HK-2 (cell line): ENCODE results near the gene NDUFAF2.
"Not testable (repeated sequence)": the region's sequence is repeated elsewhere in the genome, so short reads cannot be mapped to it uniquely, and the experiment has no call there.

Source experiments
- DNase-seq: peaks from one replicate; pipeline ENCODE4 v3.0.0-alpha.2; 2018; ENCODE audit not compliant: unreplicated experiment

The NDUFAF2 gene

GRCh38 chr5:61177716-61178115 lies 232.7 kb downstream of the NDUFAF2 start:
- no peak for DNase-seq

- no peak for DNase-seq
Observed at GRCh38 chr5:61178702-61179101, 233.7 kb downstream of the NDUFAF2 start.

DNA sequence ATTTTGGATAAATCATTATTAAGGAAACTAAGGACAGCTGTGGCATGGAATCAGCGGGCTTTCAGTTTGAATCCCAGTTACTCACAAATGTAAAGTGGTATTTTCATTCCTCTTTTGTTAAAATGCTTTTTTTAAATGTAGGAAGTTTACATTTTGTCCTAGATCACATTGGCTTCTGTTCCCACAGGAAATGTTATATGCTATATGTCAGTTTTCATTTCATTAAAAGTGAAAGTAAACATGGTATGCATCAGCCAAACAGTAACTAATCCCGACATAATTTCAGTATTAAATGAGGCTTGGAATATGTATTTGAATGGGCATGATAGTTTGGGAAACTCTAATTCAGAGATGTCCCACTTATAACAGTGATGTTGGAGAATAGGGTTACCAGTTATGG lies 235.9 kb downstream of the NDUFAF2 start:
- DNase-seq, result no peak

- DNase-seq, result no peak
Observed at GRCh38 chr5:61182449-61182848, 237.4 kb downstream of the NDUFAF2 start.

DNA sequence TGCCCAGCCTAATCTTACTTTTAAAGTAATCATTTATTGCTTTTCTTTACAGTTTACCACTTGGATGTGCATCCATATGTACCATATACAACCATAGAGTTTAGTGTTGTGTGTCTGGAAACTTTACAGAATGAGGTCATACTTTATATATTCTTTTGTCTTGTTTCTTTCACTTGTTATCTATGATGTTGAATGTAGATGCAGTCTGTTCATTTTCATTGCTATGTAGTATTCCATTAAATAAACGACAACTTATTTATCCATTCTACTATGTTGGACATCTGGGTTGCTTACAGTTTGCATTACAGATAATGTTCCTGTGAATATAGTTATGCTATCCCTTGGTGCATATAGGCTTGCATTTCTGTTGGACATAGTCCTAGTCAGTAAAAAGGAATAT lies 238.5 kb downstream of the NDUFAF2 start:
- DNase-seq, result no peak

GRCh38 chr5:61184708-61185107 lies 239.7 kb downstream of the NDUFAF2 start:
- DNase-seq, result no peak

- no peak for DNase-seq
Observed at GRCh38 chr5:61186634-61187033, 241.6 kb downstream of the NDUFAF2 start.

DNA sequence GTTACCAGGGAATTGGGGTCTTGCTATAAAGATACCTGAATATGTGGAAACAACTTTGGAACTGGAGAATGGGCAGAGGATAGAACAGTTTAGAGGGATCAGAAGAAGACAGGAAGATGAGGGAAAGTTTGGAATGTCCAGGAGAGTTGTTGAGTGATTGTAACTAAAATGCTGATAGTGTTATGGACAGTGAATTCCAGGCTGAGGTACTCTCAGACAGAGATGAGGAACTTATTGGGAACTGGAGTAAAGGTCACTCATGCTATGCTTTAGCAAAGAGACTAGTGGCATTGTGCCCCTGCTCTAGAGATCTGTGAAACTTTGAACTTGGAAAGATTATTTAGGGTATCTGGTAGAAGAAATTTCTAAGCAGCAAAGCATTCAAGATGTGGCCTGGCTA lies 242.3 kb downstream of the NDUFAF2 start:
- DNase-seq, result not testable (repeated sequence)

DNA sequence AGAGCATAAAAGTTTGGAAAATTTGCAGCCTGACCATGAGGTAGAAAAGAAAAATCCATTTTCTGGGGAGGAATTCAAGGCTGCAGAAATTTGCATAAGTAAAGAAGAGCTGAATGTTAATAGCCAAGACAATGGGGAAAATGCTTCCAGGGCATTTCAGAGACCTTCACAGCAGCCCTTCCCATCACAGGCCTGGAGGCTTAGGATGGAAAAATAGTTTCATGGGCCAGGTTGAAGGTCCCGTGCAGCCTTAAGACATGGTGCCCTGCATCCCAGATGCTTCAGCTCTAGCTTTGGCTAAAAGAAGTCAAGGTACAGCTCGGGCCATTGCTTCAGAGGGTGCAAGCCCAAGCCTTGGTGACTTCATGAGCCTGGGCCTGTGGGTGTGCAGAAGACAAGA lies 242.8 kb downstream of the NDUFAF2 start:
- DNase-seq, result not testable (repeated sequence)

- DNase-seq, result no peak
Observed at GRCh38 chr5:61198606-61199005, 253.6 kb downstream of the NDUFAF2 start.

GRCh38 chr5:61200582-61201155 lies 255.7 kb downstream of the NDUFAF2 start:
- peak; percentile 0 for DNase-seq

- DNase-seq, result no peak
Observed at GRCh38 chr5:61202213-61202612, 257.2 kb downstream of the NDUFAF2 start.
